ENCODE results near the gene EGFR.

The EGFR gene

DNA sequence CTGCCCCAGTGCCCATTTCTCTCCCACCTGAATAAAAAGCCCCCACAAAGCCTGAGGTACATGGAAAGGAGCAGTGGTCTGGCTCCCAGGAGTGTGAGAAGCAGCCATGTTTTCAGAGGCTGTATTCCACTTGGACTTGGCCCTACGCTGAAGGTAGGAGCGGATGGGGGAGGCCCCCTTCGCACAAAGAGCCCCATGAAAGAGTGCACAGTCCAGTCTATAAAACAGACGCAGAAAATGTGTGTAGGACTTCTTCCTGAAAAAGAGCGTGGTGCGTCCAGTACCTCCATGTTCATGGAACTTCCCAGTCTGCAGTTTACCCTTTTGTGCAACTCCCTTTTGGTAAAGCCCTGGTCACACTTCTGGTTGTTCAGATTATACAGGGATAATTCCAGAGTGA, 69.3 kb downstream of the EGFR start:
- TF ChIP-seq, protein P1, sequence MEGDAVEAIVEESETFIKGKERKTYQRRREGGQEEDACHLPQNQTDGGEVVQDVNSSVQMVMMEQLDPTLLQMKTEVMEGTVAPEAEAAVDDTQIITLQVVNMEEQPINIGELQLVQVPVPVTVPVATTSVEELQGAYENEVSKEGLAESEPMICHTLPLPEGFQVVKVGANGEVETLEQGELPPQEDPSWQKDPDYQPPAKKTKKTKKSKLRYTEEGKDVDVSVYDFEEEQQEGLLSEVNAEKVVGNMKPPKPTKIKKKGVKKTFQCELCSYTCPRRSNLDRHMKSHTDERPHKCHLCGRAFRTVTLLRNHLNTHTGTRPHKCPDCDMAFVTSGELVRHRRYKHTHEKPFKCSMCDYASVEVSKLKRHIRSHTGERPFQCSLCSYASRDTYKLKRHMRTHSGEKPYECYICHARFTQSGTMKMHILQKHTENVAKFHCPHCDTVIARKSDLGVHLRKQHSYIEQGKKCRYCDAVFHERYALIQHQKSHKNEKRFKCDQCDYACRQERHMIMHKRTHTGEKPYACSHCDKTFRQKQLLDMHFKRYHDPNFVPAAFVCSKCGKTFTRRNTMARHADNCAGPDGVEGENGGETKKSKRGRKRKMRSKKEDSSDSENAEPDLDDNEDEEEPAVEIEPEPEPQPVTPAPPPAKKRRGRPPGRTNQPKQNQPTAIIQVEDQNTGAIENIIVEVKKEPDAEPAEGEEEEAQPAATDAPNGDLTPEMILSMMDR (IDR thresholded peaks at IDR 0.05) = no peak

DNA sequence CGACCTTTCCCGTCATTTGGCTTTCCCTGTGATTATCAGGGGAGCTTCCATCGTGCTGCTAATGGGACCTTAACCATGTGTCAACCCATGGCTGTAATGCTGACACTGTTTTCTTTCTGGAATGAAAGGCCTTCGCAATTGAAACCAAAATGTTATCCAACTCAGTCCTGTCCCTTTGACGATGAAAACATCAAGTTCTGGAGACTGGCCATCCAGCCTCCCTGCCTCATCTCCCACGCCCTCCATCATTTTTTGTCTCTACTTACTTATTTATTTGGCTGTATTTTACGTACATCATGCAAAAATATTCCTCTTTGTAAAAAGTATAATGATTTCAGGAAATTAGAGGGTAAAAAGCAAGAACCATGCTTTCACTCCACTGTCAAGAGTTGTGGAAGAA, 69.8 kb downstream of the EGFR start:
- TF ChIP-seq, protein P1 (IDR thresholded peaks at IDR 0.05) = no peak

DNA sequence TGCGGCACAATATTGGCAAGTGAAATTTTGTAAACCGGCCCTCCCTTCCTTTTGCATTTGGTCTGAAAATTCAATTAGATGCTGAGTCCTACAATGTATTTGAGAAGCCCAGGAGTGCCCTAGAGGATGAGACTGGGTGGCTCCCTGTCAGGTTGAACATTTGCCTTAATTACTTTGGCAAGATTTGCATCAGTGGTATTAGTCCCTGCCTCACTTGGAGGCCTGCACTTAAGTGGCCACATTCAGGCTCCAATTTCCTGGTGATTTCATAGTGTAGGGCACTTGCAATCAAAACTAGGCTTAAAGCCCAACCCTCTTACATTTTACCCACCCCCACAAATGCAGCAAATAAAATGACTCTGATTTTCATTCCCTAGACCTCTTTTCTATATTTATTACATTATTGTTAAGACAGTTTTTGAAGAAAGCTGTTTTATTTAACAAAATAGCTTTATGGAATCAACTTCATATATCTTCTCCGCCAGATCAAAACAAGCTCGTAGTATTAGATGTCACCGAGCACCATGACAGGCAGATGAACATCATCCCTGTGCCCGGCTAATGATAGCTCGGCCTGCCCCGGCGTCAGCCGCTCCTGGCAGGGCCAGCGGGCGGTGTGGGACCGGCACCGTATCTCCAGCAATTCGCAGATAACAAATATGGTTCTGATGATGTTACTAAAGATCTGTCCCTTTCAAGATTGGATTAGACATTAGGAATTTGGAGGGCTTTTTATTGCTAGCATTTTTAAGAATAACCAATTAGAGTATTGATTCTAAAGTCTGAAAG, 73.6 kb downstream of the EGFR start:
- TF ChIP-seq, protein P1 (IDR thresholded peaks at IDR 0.05) = no peak

DNA sequence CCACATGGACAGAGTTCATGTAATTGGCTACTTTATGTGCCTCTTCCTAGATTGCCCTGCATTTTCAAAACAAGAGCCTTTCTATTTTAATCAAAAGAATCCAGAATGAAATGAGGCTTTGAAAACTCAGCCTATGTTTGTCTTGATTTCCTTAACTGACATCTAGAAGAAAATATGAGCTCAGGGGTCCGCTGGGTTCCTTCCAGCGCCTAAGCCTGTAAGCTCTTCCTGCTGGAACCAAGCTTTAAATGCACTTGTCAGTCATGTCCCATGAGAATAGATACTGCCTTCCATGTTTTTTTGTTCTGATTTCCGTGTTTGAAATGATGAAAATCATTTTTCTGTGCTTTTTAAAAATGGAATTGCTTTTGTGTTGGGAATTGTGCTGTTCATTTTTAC, 74.2 kb downstream of the EGFR start:
- TF ChIP-seq, protein P1 (IDR thresholded peaks at IDR 0.05) = no peak

DNA sequence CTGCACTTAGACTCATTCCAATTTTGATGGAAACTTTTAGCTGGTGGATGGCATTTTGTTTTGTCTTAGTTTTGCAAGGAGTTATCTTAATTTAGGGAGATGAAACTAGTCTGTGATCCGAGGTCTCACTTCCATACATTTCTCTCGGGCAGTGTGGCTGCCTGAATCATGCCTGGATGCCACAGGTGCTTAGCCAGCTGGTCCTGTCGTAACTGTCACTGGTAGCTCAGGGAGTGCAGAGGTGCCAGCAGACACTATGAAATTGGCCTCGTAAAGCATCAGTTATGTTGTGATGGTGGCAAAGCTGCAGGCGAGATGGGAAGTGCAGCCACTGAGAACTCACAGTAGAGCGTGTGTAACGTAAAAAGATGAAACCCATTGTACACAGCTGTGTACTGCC, 74.9 kb downstream of the EGFR start:
- TF ChIP-seq, protein P1 (IDR thresholded peaks at IDR 0.05) = no peak

DNA sequence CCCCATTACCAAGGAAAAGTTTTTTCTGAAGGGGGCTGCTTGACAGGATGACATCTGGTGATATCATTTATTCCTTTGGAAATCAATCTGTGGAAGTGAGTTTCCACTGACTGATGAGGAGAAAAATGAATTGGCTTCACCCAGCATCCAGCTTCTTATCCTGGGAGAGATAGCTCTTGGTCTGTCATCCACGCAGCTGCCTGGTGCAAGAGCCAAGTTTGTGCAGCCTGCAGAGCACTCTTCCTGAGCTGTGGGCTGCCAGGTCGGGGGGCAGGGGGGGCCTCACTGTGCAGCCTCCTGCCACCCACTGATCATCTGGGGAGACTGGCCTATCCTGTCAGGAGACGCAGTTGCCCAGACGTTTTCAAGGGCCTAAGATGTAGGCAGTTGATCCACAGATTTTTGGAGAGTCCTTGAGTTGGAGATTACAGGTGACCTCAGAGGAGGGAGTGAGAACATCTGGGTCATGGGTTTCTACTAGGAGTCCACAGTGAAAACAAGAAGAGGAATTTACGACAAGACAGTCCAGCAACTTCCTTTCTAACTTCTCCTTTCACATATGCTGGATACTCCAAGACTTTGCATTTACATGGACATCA, 75.4 kb downstream of the EGFR start:
- TF ChIP-seq, protein P1 (IDR thresholded peaks at IDR 0.05) = no peak

GRCh38 chr7:55095672-55096071, 76.9 kb downstream of the EGFR start:
- TF ChIP-seq, protein P1 (IDR thresholded peaks at IDR 0.05) = no peak
